Measurements from ENCODE around the gene ADGB.
"Not testable (repeated sequence)": the region's sequence is repeated elsewhere in the genome, so short reads cannot be mapped to it uniquely, and the experiment has no call there.

Gene ADGB

DNA sequence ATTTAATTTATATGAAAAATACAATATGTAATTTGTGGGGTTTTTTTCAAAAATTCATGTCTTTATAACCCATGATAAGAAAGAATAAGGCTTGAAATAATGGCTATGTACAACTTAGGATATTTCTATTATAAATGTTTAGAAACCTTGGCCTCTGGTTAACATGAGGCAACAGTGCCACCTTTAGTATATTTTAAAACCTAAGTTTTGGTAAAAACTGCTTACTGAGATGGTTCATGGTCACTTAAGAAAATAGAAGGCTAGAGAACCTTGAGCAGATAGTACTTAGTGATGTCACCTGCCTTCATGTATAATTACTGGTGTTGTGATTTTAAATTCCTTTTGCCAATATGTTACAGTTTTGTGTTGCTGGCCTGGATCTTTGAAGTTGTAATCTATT, 176.4 kb downstream of the ADGB start:
- Histone ChIP-seq H3K36me3 (ENCODE audit: control insufficient read depth, insufficient read depth, low read length) (no peaks in the 10 kb centered on the region), H3K4me1 (ENCODE audit: control insufficient read depth, insufficient read depth, low read length, poor library complexity, severe bottlenecking) (peaks cover 4% of the 10 kb centered on the region), H3K27me3 (replicated peaks; ENCODE audit: control insufficient read depth, insufficient read depth, low read length, poor library complexity, severe bottlenecking) (no peaks in the 10 kb centered on the region), H3K27ac (ENCODE audit: insufficient read depth, low read length, poor library complexity, severe bottlenecking) (no peak overlapping the region), H3K9me3 (ENCODE audit: control insufficient read depth, low read length) (no peaks in the 10 kb centered on the region), H3K4me3 (ENCODE audit: insufficient read depth, low read depth, low read length, poor library complexity, severe bottlenecking) (no peak overlapping the region)
- no peak for DNase-seq

- DNase-seq, result no peak
- H3K27ac ChIP-seq (ENCODE audit: insufficient read depth, low read length, poor library complexity, severe bottlenecking), result no peak overlapping the region
- H3K4me1 ChIP-seq (ENCODE audit: control insufficient read depth, insufficient read depth, low read length, poor library complexity, severe bottlenecking), result no peaks in the 10 kb centered on the region
- H3K27me3 ChIP-seq (replicated peaks; ENCODE audit: control insufficient read depth, insufficient read depth, low read length, poor library complexity, severe bottlenecking), result no peaks in the 10 kb centered on the region
- no peaks in the 10 kb centered on the region for H3K36me3 ChIP-seq (ENCODE audit: control insufficient read depth, insufficient read depth, low read length)
- H3K4me3 ChIP-seq (ENCODE audit: insufficient read depth, low read depth, low read length, poor library complexity, severe bottlenecking), result no peak overlapping the region
- no peaks in the 10 kb centered on the region for H3K9me3 ChIP-seq (ENCODE audit: control insufficient read depth, low read length)
Measured at GRCh38 chr6:146781836-146782235, 183.1 kb downstream of the ADGB start.

DNA sequence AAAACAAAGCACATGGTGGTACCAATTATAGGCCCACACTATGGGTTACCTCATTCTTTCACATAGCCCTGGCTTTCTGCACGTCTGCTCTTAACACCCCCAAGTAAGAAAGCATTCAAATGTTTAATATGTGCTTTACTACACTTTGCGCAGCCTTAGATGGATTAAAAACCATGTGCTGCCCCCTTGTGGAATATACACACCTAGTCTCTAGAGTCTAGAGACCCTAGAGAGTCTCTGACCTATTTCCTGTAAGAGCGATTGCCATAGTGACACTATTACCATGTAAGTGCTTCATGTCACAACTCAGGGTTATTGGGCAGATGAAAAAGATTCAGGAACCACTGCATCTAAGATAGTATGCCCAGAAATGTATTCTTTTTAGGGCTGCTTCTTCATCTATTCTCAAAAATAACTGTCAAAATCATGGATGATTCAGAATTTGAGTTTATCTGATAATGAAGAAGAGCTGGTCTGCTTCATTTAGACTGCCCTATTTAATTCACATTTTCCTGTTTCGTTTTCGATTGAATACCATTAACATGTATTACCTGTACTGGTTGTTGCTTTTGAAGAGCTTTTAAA, 186.3 kb downstream of the ADGB start:
- no peaks in the 10 kb centered on the region for H3K36me3 ChIP-seq (ENCODE audit: control insufficient read depth, insufficient read depth, low read length)
- DNase-seq, result no peak
- no peaks in the 10 kb centered on the region for H3K4me1 ChIP-seq (ENCODE audit: control insufficient read depth, insufficient read depth, low read length, poor library complexity, severe bottlenecking)
- H3K4me3 ChIP-seq (ENCODE audit: insufficient read depth, low read depth, low read length, poor library complexity, severe bottlenecking), result no peak overlapping the region
- no peaks in the 10 kb centered on the region for H3K27me3 ChIP-seq (replicated peaks; ENCODE audit: control insufficient read depth, insufficient read depth, low read length, poor library complexity, severe bottlenecking)
- H3K9me3 ChIP-seq (ENCODE audit: control insufficient read depth, low read length), result no peaks in the 10 kb centered on the region
- no peak overlapping the region for H3K27ac ChIP-seq (ENCODE audit: insufficient read depth, low read length, poor library complexity, severe bottlenecking)

- Histone ChIP-seq H3K27ac (ENCODE audit: insufficient read depth, low read length, poor library complexity, severe bottlenecking) (no peak overlapping the region), H3K36me3 (ENCODE audit: control insufficient read depth, insufficient read depth, low read length) (no peaks in the 10 kb centered on the region), H3K27me3 (replicated peaks; ENCODE audit: control insufficient read depth, insufficient read depth, low read length, poor library complexity, severe bottlenecking) (no peaks in the 10 kb centered on the region), H3K9me3 (ENCODE audit: control insufficient read depth, low read length) (no peaks in the 10 kb centered on the region), H3K4me3 (ENCODE audit: insufficient read depth, low read depth, low read length, poor library complexity, severe bottlenecking) (no peak overlapping the region), H3K4me1 (ENCODE audit: control insufficient read depth, insufficient read depth, low read length, poor library complexity, severe bottlenecking) (no peaks in the 10 kb centered on the region)
- DNase-seq, result no peak
Measured at GRCh38 chr6:146787876-146788508, 189.2 kb downstream of the ADGB start.

GRCh38 chr6:146790561-146791091, 191.9 kb downstream of the ADGB start:
- no peaks in the 10 kb centered on the region for H3K27me3 ChIP-seq (replicated peaks; ENCODE audit: control insufficient read depth, insufficient read depth, low read length, poor library complexity, severe bottlenecking)
- H3K36me3 ChIP-seq (ENCODE audit: control insufficient read depth, insufficient read depth, low read length), result no peaks in the 10 kb centered on the region
- H3K9me3 ChIP-seq (ENCODE audit: control insufficient read depth, low read length), result no peaks in the 10 kb centered on the region
- no peak for DNase-seq
- H3K4me1 ChIP-seq (ENCODE audit: control insufficient read depth, insufficient read depth, low read length, poor library complexity, severe bottlenecking), result no peaks in the 10 kb centered on the region
- no peak overlapping the region for H3K4me3 ChIP-seq (ENCODE audit: insufficient read depth, low read depth, low read length, poor library complexity, severe bottlenecking)
- no peak overlapping the region for H3K27ac ChIP-seq (ENCODE audit: insufficient read depth, low read length, poor library complexity, severe bottlenecking)

DNA sequence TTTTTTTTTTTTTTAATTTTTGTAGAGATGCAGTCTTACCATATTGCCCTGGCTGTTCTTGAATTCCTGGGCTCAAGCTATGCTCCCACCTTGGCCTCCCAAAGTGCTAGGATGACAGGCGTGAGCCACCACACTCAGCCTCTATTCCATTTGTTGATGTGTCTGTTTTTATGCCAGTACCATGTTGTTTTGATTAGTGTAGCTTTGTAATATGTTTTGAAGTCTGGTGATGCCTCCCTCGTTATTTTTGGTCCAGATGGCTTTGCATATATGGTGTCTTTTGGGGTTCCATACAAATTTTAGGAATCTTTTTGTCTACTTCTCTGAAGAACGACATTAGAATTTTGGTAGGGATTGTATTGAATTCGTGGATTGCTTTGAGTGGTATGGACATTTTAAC, 193.2 kb downstream of the ADGB start:
- H3K4me1 ChIP-seq (ENCODE audit: control insufficient read depth, insufficient read depth, low read length, poor library complexity, severe bottlenecking), result no peaks in the 10 kb centered on the region
- no peaks in the 10 kb centered on the region for H3K9me3 ChIP-seq (ENCODE audit: control insufficient read depth, low read length)
- H3K4me3 ChIP-seq (ENCODE audit: insufficient read depth, low read depth, low read length, poor library complexity, severe bottlenecking), result no peak overlapping the region
- H3K27ac ChIP-seq (ENCODE audit: insufficient read depth, low read length, poor library complexity, severe bottlenecking), result no peak overlapping the region
- no peak for DNase-seq
- no peaks in the 10 kb centered on the region for H3K36me3 ChIP-seq (ENCODE audit: control insufficient read depth, insufficient read depth, low read length)
- no peaks in the 10 kb centered on the region for H3K27me3 ChIP-seq (replicated peaks; ENCODE audit: control insufficient read depth, insufficient read depth, low read length, poor library complexity, severe bottlenecking)

GRCh38 chr6:146793218-146793617, 194.4 kb downstream of the ADGB start:
- DNase-seq; H3K27ac ChIP-seq (ENCODE audit: insufficient read depth, low read length, poor library complexity, severe bottlenecking); H3K36me3 ChIP-seq (ENCODE audit: control insufficient read depth, insufficient read depth, low read length); H3K9me3 ChIP-seq (ENCODE audit: control insufficient read depth, low read length); H3K27me3 ChIP-seq (replicated peaks; ENCODE audit: control insufficient read depth, insufficient read depth, low read length, poor library complexity, severe bottlenecking); H3K4me1 ChIP-seq (ENCODE audit: control insufficient read depth, insufficient read depth, low read length, poor library complexity, severe bottlenecking); H3K4me3 ChIP-seq (ENCODE audit: insufficient read depth, low read depth, low read length, poor library complexity, severe bottlenecking): not testable (repeated sequence)

DNA sequence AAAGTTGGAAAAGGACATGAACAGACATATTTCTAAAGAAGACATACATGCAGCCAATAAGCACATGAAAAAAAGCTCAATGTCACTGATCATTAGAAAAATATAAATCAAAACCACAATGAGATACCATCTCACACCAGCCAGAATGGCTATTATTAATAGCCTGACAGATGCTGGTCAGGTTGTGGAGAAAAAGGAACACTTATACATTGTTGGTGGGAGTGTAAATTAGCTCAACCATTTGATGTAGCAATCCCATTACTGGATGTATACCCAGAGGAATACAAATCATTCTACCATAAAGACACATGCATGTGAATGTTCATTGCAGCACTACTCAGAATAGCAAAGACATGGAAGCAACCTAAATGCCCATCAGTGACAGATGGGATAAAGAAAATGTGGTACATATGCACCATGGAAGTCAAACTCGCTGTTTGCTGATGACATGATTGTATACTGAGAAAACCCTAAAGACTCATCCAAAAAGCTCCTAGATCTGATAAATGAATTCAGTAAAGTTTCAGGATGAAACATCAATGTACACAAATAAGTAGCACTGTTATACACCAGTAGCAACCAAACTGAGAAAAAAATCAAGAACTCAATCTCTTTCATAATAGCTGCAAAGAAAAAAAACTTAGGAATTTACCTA, 196.8 kb downstream of the ADGB start:
- Histone ChIP-seq H3K4me3 (ENCODE audit: insufficient read depth, low read depth, low read length, poor library complexity, severe bottlenecking) (no peak overlapping the region), H3K27me3 (replicated peaks; ENCODE audit: control insufficient read depth, insufficient read depth, low read length, poor library complexity, severe bottlenecking) (no peaks in the 10 kb centered on the region), H3K27ac (ENCODE audit: insufficient read depth, low read length, poor library complexity, severe bottlenecking) (no peak overlapping the region), H3K36me3 (ENCODE audit: control insufficient read depth, insufficient read depth, low read length) (no peaks in the 10 kb centered on the region), H3K9me3 (ENCODE audit: control insufficient read depth, low read length) (no peaks in the 10 kb centered on the region), H3K4me1 (ENCODE audit: control insufficient read depth, insufficient read depth, low read length, poor library complexity, severe bottlenecking) (no peaks in the 10 kb centered on the region)
- no peak for DNase-seq

- H3K27me3 ChIP-seq (replicated peaks; ENCODE audit: control insufficient read depth, insufficient read depth, low read length, poor library complexity, severe bottlenecking); H3K36me3 ChIP-seq (ENCODE audit: control insufficient read depth, insufficient read depth, low read length); H3K4me1 ChIP-seq (ENCODE audit: control insufficient read depth, insufficient read depth, low read length, poor library complexity, severe bottlenecking); DNase-seq; H3K9me3 ChIP-seq (ENCODE audit: control insufficient read depth, low read length); H3K4me3 ChIP-seq (ENCODE audit: insufficient read depth, low read depth, low read length, poor library complexity, severe bottlenecking); H3K27ac ChIP-seq (ENCODE audit: insufficient read depth, low read length, poor library complexity, severe bottlenecking): not testable (repeated sequence)
Measured at GRCh38 chr6:146803167-146803566, 204.4 kb downstream of the ADGB start.

DNA sequence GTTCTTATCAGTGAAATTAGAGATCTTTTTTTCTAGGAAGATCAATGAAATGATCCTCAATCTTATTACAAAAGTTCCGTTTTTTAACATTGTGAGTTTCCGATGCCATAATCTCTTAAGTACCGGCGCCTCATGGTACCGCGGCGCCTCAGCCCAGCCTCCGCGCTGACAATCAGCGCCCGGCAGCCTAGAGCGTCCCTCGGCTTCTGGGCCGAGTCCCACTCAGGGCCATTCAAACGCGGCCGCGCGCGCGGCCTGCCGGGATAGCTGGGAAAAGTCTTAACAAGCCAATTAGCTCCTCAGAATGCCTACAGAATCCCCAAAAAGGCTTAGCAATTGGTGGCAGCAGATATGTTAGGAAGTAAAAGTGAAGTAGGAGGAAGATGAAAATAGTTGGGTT, 204.8 kb downstream of the ADGB start:
- H3K27me3 ChIP-seq (replicated peaks; ENCODE audit: control insufficient read depth, insufficient read depth, low read length, poor library complexity, severe bottlenecking), result no peaks in the 10 kb centered on the region
- H3K4me3 ChIP-seq (ENCODE audit: insufficient read depth, low read depth, low read length, poor library complexity, severe bottlenecking), result no peak overlapping the region
- no peaks in the 10 kb centered on the region for H3K36me3 ChIP-seq (ENCODE audit: control insufficient read depth, insufficient read depth, low read length)
- H3K4me1 ChIP-seq (ENCODE audit: control insufficient read depth, insufficient read depth, low read length, poor library complexity, severe bottlenecking), result no peaks in the 10 kb centered on the region
- no peak overlapping the region for H3K27ac ChIP-seq (ENCODE audit: insufficient read depth, low read length, poor library complexity, severe bottlenecking)
- no peaks in the 10 kb centered on the region for H3K9me3 ChIP-seq (ENCODE audit: control insufficient read depth, low read length)
- no peak for DNase-seq
